PFSK-1 (cell line): ENCODE results near the gene C12orf76.

ENCODE experiments used
- POLR2AphosphoS5 ChIP-seq: IDR thresholded peaks from 2 replicates; pipeline ENCODE4 v1.6.1; 2012; ENCODE audit warnings: low read depth, mild to moderate bottlenecking, control low read depth, low read length, moderate library complexity
- TF ChIP-seq, protein P1 (sequence below), 2 experiments: IDR thresholded peaks; 2 replicates each; pipeline versions ENCODE4 v1.6.1 to v1.8.0; 2011 to 2012; ENCODE audit warnings: low read depth in 2 of 2, low read length in 2 of 2, control low read depth in 1 of 2, inconsistent platforms in 1 of 2, mild to moderate bottlenecking in 1 of 2, moderate library complexity in 1 of 2; ENCODE audit not compliant: insufficient read depth in 1 of 2

DNA sequence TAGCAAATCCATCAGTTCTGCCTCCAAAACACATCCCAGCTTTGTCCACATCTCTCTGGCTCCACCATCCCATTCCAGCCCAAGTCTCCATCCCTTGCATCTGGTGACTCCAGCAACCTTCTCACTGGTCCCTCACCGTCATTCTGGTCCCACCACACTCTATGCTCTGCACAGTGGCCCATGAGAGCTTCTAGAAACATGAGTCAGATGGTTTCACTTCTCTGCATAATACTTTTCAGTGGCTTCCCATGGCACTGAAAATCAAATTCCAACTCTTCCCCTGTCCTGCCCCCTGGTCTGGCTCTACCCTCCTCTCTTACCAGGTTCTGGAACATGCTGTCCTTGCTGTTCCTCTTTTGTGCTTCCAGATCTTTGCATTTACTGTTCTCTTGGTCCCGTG is 17.2 kb upstream of the C12orf76 start:
- TF ChIP-seq POLR2AphosphoS5: no peak
- TF ChIP-seq, protein P1, sequence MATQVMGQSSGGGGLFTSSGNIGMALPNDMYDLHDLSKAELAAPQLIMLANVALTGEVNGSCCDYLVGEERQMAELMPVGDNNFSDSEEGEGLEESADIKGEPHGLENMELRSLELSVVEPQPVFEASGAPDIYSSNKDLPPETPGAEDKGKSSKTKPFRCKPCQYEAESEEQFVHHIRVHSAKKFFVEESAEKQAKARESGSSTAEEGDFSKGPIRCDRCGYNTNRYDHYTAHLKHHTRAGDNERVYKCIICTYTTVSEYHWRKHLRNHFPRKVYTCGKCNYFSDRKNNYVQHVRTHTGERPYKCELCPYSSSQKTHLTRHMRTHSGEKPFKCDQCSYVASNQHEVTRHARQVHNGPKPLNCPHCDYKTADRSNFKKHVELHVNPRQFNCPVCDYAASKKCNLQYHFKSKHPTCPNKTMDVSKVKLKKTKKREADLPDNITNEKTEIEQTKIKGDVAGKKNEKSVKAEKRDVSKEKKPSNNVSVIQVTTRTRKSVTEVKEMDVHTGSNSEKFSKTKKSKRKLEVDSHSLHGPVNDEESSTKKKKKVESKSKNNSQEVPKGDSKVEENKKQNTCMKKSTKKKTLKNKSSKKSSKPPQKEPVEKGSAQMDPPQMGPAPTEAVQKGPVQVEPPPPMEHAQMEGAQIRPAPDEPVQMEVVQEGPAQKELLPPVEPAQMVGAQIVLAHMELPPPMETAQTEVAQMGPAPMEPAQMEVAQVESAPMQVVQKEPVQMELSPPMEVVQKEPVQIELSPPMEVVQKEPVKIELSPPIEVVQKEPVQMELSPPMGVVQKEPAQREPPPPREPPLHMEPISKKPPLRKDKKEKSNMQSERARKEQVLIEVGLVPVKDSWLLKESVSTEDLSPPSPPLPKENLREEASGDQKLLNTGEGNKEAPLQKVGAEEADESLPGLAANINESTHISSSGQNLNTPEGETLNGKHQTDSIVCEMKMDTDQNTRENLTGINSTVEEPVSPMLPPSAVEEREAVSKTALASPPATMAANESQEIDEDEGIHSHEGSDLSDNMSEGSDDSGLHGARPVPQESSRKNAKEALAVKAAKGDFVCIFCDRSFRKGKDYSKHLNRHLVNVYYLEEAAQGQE (IDR thresholded peaks at IDR 0.05; ENCODE audit: insufficient read depth in 1 of 2, low read depth in 2 of 2, low read length in 2 of 2): no peak
